HG02852 (cell line): ENCODE data around the gene NRXN3.

Source experiments
- ATAC-seq: cut with Tn5 transposase; IDR thresholded peaks from one replicate; pipeline ENCODE4 v1.9.1; 2021; ENCODE audit warnings: mild to moderate bottlenecking, moderate library complexity; ENCODE audit not compliant: unreplicated experiment

NRXN3 gene

GRCh38 chr14:79871136-79871535 lies 1701.0 kb downstream of the NRXN3 start:
- no peak for ATAC-seq

- no peak for ATAC-seq
Observed at GRCh38 chr14:79878229-79878628, 1708.1 kb downstream of the NRXN3 start.

GRCh38 chr14:79878785-79879184 lies 1708.6 kb downstream of the NRXN3 start:
- ATAC-seq: no peak

- ATAC-seq: no peak
Observed at GRCh38 chr14:79881299-79881698, 1711.1 kb downstream of the NRXN3 start.

- no peak for ATAC-seq
Observed at GRCh38 chr14:79890527-79890926, 1720.4 kb downstream of the NRXN3 start.

- ATAC-seq: no peak
Observed at GRCh38 chr14:79896009-79896408, 1725.8 kb downstream of the NRXN3 start.

GRCh38 chr14:79899610-79900009 lies 1729.4 kb downstream of the NRXN3 start:
- ATAC-seq: no peak

- no peak for ATAC-seq
Observed at GRCh38 chr14:79904497-79904896, 1734.3 kb downstream of the NRXN3 start.

GRCh38 chr14:79906994-79907393 lies 1736.8 kb downstream of the NRXN3 start:
- no peak for ATAC-seq

GRCh38 chr14:79910086-79910485 lies 1739.9 kb downstream of the NRXN3 start:
- no peak for ATAC-seq

- ATAC-seq: no peak
Observed at GRCh38 chr14:79911744-79912143, 1741.6 kb downstream of the NRXN3 start.

GRCh38 chr14:79914595-79914994 lies 1744.4 kb downstream of the NRXN3 start:
- ATAC-seq: no peak

- no peak for ATAC-seq
Observed at GRCh38 chr14:79915406-79915805, 1745.2 kb downstream of the NRXN3 start.

- no peak for ATAC-seq
Observed at GRCh38 chr14:79916281-79916680, 1746.1 kb downstream of the NRXN3 start.

GRCh38 chr14:79916892-79917291 lies 1746.7 kb downstream of the NRXN3 start:
- no peak for ATAC-seq
